HepG2 (cell line): ENCODE results near the gene TMEM97. TPM values are rescaled to one million over a fixed set of nuclear protein-coding genes. Genes with fewer than 3 reads are reported as not detected.

Source experiments
- AGO2 ChIP-seq: fragments of 200-400 bp; formaldehyde crosslinking; optimal IDR thresholded peaks from 2 replicates; pipeline ENCODE3; 2017; ENCODE audit warnings: mild to moderate bottlenecking, low read depth, low read length, moderate library complexity
- BORCS8-MEF2B ChIP-seq: sonication (generic); formaldehyde crosslinking; IDR thresholded peaks from 2 replicates; pipeline ENCODE4 v1.8.0; 2022; ENCODE audit warnings: mild to moderate bottlenecking, missing genetic modification reagents
- CAMTA2 ChIP-seq: sonication (generic); formaldehyde crosslinking; IDR thresholded peaks from 2 replicates; pipeline ENCODE4 v1.4.0; 2020; ENCODE audit warnings: mild to moderate bottlenecking, missing genetic modification reagents, borderline replicate concordance
- CENPT ChIP-seq: sonication (generic); formaldehyde crosslinking; IDR thresholded peaks from 2 replicates; pipeline ENCODE4 v1.8.0; 2022; ENCODE audit warnings: low read depth, mild to moderate bottlenecking, moderate library complexity, missing genetic modification reagents
- ETV6 ChIP-seq: sonication (generic); formaldehyde crosslinking; conservative IDR thresholded peaks from 2 replicates; pipeline ENCODE4 v1.4.0; 2020; ENCODE audit warnings: missing genetic modification reagents
- GZF1 ChIP-seq: sonication (generic); formaldehyde crosslinking; IDR thresholded peaks from 2 replicates; pipeline ENCODE4 v1.5.1; 2020; ENCODE audit warnings: mild to moderate bottlenecking, missing genetic modification reagents
- HBP1 ChIP-seq: IDR thresholded peaks from 2 replicates; pipeline ENCODE4 v1.6.1; 2016; ENCODE audit warnings: low read depth, control low read depth
- JUN ChIP-seq: sonication (generic); formaldehyde crosslinking; IDR thresholded peaks from 2 replicates; pipeline ENCODE4 v1.4.0; 2020; ENCODE audit warnings: mild to moderate bottlenecking, missing genetic modification reagents
- KDM2A ChIP-seq: sonication (generic); formaldehyde crosslinking; IDR thresholded peaks from 2 replicates; pipeline ENCODE4 v1.4.0; 2020; ENCODE audit warnings: low read depth, missing genetic modification reagents, borderline replicate concordance
- MXD4 ChIP-seq: IDR thresholded peaks from 2 replicates; pipeline ENCODE4 v1.6.1; 2016; ENCODE audit warnings: mild to moderate bottlenecking, missing biosample characterization, missing genetic modification reagents
- POGZ ChIP-seq: sonication (generic); formaldehyde crosslinking; IDR thresholded peaks from 2 replicates; pipeline ENCODE4 v1.4.0; 2020; ENCODE audit warnings: mild to moderate bottlenecking, missing genetic modification reagents
- PPARG ChIP-seq: conservative IDR thresholded peaks from 2 replicates; pipeline ENCODE4 v1.6.1; 2016; ENCODE audit warnings: missing biosample characterization, missing genetic modification reagents
- RARA ChIP-seq: IDR thresholded peaks from 2 replicates; pipeline ENCODE4 v1.6.1; 2016; ENCODE audit warnings: missing genetic modification reagents, missing compliant biosample characterization
- SIN3B ChIP-seq: fragments of 150-350 bp; IDR thresholded peaks from 2 replicates; pipeline ENCODE4 v1.6.1; 2014; ENCODE audit warnings: low read length
- SNAPC2 ChIP-seq: sonication (generic); formaldehyde crosslinking; IDR thresholded peaks from 2 replicates; pipeline ENCODE4 v1.8.1; 2022; ENCODE audit warnings: mild to moderate bottlenecking, missing genetic modification reagents
- SPEN ChIP-seq: sonication (generic); formaldehyde crosslinking; IDR thresholded peaks from 2 replicates; pipeline ENCODE4 v1.5.1; 2020; ENCODE audit warnings: low read depth, mild to moderate bottlenecking, missing genetic modification reagents
- SRSF1 ChIP-seq: fragments of 200-400 bp; formaldehyde crosslinking; optimal IDR thresholded peaks from 2 replicates; pipeline ENCODE3; 2017; ENCODE audit warnings: mild to moderate bottlenecking, low read depth, low read length, moderate library complexity
- UBTF ChIP-seq: sonication (generic); formaldehyde crosslinking; IDR thresholded peaks from 2 replicates; pipeline ENCODE4 v1.4.0; 2020; ENCODE audit warnings: mild to moderate bottlenecking, missing genetic modification reagents
- ZIK1 ChIP-seq: sonication (generic); formaldehyde crosslinking; IDR thresholded peaks from 2 replicates; pipeline ENCODE4 v1.5.0; 2020; ENCODE audit warnings: mild to moderate bottlenecking, low read depth, missing genetic modification reagents, borderline replicate concordance
- ZMAT5 ChIP-seq: sonication (generic); formaldehyde crosslinking; IDR thresholded peaks from 2 replicates; pipeline ENCODE4 v1.5.0; 2020; ENCODE audit warnings: mild to moderate bottlenecking, low read depth, missing genetic modification reagents, borderline replicate concordance
- ZNF512B ChIP-seq: sonication (generic); formaldehyde crosslinking; IDR thresholded peaks from 2 replicates; pipeline ENCODE4 v1.5.1; 2020; ENCODE audit warnings: missing genetic modification reagents, mild to moderate bottlenecking, borderline replicate concordance
- ZNF672 ChIP-seq: sonication (generic); formaldehyde crosslinking; IDR thresholded peaks from 2 replicates; pipeline ENCODE4 v1.8.1; 2022; ENCODE audit warnings: missing genetic modification reagents
- ZNF75D ChIP-seq: sonication (generic); formaldehyde crosslinking; IDR thresholded peaks from 2 replicates; pipeline ENCODE4 v1.8.1; 2023; ENCODE audit warnings: missing genetic modification reagents, mild to moderate bottlenecking, borderline replicate concordance
- polyA plus RNA-seq, 8 experiments: library from polyadenylated mRNA; depleted of rRNA in 3 of 8; stranded (reverse) in 7 of 8; unstranded in 1 of 8; fragments of >200 nt; fragmentation: Illumina TruSeq in 4 of 8; extraction: Trizol in 4 of 8; gene quantifications; 2 replicates each; pipeline versions ENCODE4 v1.2.1 to v1.2.3, GENCODE V29; 2011 to 2016; ENCODE audit warnings: low read depth in 4 of 8, missing spikeins in 1 of 8, mixed read lengths in 1 of 8; ENCODE audit not compliant: insufficient read depth in 1 of 8
- total RNA-seq, 5 experiments: library from RNA; depleted of rRNA; stranded (reverse); fragments of >200 nt; fragmentation: Illumina TruSeq; extraction: Trizol; gene quantifications; 2 replicates each; pipeline ENCODE4 v1.2.3, GENCODE V29; 2016; ENCODE audit warnings: low read depth in 1 of 5

The TMEM97 gene
- total and polyA plus RNA-seq, 2 of the 13 experiments (the other 11 are each of a cell fraction or from before 2014, with no cell fraction given) = 69.6 to 137 TPM

GRCh38 chr17:28357061-28357900 lies 38.3 kb downstream of the TMEM97 start, which contains the start of gene POLDIP2 (continued):
- TF ChIP-seq ZNF512B (CRISPR knock-in tag) (no peak), BORCS8-MEF2B (peak; percentile 91), POGZ (CRISPR knock-in tag) (peak; percentile 75), SIN3B (peak; percentile 95), CAMTA2 (CRISPR knock-in tag) (peak; percentile 78; the same call in 1 of the 2 replicates), AGO2 (peak; percentile 93), CENPT (peak; percentile 81; the same call in 1 of the 2 replicates), PPARG (CRISPR knock-in tag) (peak; percentile 50; the same call in 1 of the 2 replicates), ZMAT5 (CRISPR knock-in tag) (no peak), ZNF75D (CRISPR knock-in tag) (no peak), ETV6 (CRISPR knock-in tag) (peak; percentile 86), GZF1 (CRISPR knock-in tag) (no peak), ZNF672 (CRISPR knock-in tag) (no peak), SRSF1 (peak; percentile 64), ZIK1 (CRISPR knock-in tag) (peak; percentile 62; the same call in 1 of the 2 replicates), SPEN (CRISPR knock-in tag) (peak; percentile 97), JUN (CRISPR knock-in tag) (0 out of 2 replicates have a peak, but pooled peaks have one; percentile 51), KDM2A (peak; percentile 92), UBTF (peak; percentile 70), RARA (CRISPR knock-in tag) (peak; percentile 34; the same call in 1 of the 2 replicates), MXD4 (CRISPR knock-in tag) (peak; percentile 88), SNAPC2 (CRISPR knock-in tag) (peak; percentile 92), HBP1 (CRISPR knock-in tag) (peak; percentile 84; the same call in 1 of the 2 replicates)
